GM23248 (cell line): ENCODE results near the gene ANO2.

Experiments used
- EZH2 ChIP-seq: fragments of 200-600 bp; sonication (generic); IDR thresholded peaks from 2 replicates; pipeline ENCODE4 v1.6.1; 2018; ENCODE audit warnings: antibody characterized with exemption, mild to moderate bottlenecking; ENCODE audit not compliant: insufficient read depth, poor library complexity, severe bottlenecking
- EZH2phosphoT487 ChIP-seq: fragments of 200-600 bp; sonication (generic); IDR thresholded peaks from 2 replicates; pipeline ENCODE4 v1.6.1; 2018; ENCODE audit warnings: antibody characterized with exemption, moderate library complexity, mild to moderate bottlenecking, low read depth; ENCODE audit not compliant: insufficient read depth

DNA sequence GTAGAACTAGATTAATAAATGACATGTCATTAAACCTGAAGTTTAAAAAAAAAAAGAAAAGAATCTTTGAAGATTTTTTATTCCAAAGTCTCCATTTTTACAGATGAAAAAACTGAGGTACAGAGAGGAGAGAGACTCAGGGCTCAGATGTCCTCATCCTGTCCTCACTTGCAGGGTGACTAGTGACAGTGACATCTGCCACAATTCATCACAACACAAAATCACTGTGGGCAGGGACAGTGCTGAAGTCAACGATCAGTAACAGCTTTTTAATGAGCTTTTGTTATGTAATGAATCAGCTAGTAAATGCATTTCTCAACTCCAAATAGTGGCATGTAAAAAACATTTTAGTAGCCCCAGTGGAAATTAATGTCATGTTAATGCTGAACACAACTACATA, 374.6 kb downstream of the ANO2 start:
- no peak for TF ChIP-seq EZH2
- no peak for TF ChIP-seq EZH2phosphoT487
